ENCODE data around the gene PTPRO. TPM values are rescaled to one million over a fixed set of nuclear protein-coding genes. Genes with fewer than 3 reads are reported as not detected.

PTPRO gene
- total RNA-seq, 4 donors from 2014 or later, result 1.2 to 4.1 (median 2.1) TPM

DNA sequence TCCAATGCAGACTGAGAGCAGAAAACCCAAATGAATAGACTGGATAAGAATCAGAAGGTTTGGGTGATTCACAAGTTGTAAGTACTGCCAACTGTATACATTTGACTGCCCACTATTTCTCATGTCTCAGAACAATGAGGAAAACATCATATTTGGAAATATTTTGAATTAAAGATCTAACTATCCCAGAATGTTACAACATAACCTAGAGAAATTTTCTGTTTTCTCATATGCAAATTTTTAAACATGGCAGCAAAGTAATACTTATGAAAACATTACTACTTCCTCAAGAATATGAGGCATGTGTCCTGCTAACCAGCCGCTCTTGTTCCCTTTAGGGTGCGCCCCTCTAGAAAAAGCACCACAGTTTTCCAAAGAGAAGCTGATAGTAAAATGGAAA lies 179.9 kb downstream of the PTPRO start:
- Histone ChIP-seq H3K9me3 (no peaks in the 10 kb centered on the region), H3K4me1 (no peaks in the 10 kb centered on the region), H3K27ac (no peak overlapping the region), H3K36me3 (no peaks in the 10 kb centered on the region), H3K27me3 (no peaks in the 10 kb centered on the region), H3K4me3 (no peak overlapping the region)
- no peak for TF ChIP-seq POLR2A (IDR thresholded peaks at IDR 0.05)
- TF ChIP-seq, protein P1, sequence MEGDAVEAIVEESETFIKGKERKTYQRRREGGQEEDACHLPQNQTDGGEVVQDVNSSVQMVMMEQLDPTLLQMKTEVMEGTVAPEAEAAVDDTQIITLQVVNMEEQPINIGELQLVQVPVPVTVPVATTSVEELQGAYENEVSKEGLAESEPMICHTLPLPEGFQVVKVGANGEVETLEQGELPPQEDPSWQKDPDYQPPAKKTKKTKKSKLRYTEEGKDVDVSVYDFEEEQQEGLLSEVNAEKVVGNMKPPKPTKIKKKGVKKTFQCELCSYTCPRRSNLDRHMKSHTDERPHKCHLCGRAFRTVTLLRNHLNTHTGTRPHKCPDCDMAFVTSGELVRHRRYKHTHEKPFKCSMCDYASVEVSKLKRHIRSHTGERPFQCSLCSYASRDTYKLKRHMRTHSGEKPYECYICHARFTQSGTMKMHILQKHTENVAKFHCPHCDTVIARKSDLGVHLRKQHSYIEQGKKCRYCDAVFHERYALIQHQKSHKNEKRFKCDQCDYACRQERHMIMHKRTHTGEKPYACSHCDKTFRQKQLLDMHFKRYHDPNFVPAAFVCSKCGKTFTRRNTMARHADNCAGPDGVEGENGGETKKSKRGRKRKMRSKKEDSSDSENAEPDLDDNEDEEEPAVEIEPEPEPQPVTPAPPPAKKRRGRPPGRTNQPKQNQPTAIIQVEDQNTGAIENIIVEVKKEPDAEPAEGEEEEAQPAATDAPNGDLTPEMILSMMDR (IDR thresholded peaks at IDR 0.05), result no peak
- no peak for DNase-seq

DNA sequence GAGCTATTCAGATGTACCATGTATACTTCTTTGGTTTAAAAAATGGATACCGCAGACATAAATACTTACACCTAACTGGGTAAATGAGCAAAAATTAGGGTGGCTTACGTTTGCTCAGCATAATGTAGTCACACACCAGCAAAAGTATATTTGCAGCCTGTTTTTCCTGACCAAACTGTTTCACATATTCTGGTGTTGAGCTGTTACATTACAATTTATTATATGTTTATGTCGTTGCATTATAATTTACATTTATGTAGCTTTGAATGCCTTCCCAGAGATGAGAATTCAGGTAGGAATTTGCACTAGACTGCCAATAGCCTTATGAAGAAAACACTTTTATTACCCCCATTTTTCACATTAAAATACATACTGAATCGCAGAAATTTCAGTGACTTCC lies 183.3 kb downstream of the PTPRO start:
- no peak overlapping the region for H3K27ac ChIP-seq
- no peak for TF ChIP-seq POLR2A (IDR thresholded peaks at IDR 0.05)
- TF ChIP-seq, protein P1 (IDR thresholded peaks at IDR 0.05), result no peak

DNA sequence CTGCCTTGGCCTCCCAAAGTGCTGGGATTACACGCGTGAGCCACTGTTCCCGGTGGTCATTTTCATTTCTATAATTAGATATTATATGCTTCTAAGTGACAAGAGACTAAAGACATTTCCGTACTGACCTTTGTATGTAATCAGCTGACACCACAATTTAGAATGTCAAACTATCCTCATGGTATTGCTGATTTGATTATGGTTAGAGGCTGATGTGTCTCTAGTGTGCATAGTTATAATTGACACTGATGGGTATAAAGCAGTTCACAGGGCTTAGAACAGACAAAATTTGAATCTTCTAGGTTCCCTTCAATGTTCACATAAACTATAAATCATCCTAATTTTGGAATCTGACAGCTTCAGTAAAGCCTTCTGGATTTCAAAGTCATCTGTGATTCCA lies 192.7 kb downstream of the PTPRO start:
- no peaks in the 10 kb centered on the region for H3K4me1 ChIP-seq
- no peak for TF ChIP-seq POLR2A (IDR thresholded peaks at IDR 0.05)
- TF ChIP-seq, protein P1 (IDR thresholded peaks at IDR 0.05), result no peak
- H3K27ac ChIP-seq, result no peak overlapping the region
- no peaks in the 10 kb centered on the region for H3K27me3 ChIP-seq
- H3K4me3 ChIP-seq, result no peak overlapping the region
- no peak for DNase-seq
- no peaks in the 10 kb centered on the region for H3K9me3 ChIP-seq
- H3K36me3 ChIP-seq, result no peaks in the 10 kb centered on the region

More for the DNA sequence above, 183.3 kb downstream of the PTPRO start:
- no peaks in the 10 kb centered on the region for H3K9me3 ChIP-seq
- no peak for DNase-seq
- no peaks in the 10 kb centered on the region for H3K4me1 ChIP-seq
- H3K36me3 ChIP-seq, result no peaks in the 10 kb centered on the region
- no peak overlapping the region for H3K4me3 ChIP-seq
- no peaks in the 10 kb centered on the region for H3K27me3 ChIP-seq

DNA sequence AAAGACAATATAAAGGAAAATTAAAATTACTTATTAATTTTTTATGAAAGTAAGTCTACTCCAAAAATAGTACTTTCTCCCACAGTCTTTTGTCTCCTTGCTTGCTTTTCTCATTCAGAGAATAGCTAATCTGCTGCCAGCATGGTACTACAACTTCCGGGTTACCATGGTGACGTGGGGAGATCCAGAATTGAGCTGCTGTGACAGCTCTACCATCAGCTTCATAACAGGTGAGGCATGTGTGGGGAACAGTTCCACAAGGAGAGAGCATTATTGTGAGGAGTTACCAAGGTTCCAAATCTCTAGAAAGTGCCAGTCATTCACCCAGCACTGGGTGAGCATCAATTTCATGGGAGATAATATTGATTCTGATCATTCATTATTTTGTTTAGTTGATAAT lies 197.8 kb downstream of the PTPRO start:
- TF ChIP-seq, protein P1 (IDR thresholded peaks at IDR 0.05), result no peak
- H3K9me3 ChIP-seq, result no peaks in the 10 kb centered on the region
- no peaks in the 10 kb centered on the region for H3K36me3 ChIP-seq
- no peaks in the 10 kb centered on the region for H3K4me1 ChIP-seq
- no peaks in the 10 kb centered on the region for H3K27me3 ChIP-seq
- H3K4me3 ChIP-seq, result no peak overlapping the region
- no peak for DNase-seq
- no peak overlapping the region for H3K27ac ChIP-seq

DNA sequence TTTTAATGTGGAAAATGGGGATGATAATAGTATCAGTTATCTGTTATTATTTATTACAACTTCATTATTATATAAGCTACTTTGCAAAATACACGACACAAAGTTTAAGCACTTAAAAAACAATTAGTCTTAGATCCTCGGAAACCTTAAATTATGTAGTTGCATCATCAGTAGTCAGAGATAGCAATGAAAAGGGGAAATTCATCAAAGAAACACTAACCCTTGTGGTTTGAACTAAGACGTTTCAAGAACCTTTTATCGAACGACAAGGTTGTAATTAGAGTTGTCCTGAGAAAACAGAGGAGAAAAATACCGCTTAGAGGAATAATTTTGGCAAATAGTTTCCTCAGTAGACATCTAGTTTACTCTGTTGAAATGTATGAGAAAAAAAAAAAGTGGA lies 198.5 kb downstream of the PTPRO start:
- Histone ChIP-seq H3K36me3 (no peaks in the 10 kb centered on the region), H3K27me3 (no peaks in the 10 kb centered on the region)
- no peak for DNase-seq

More for the DNA sequence above, 198.5 kb downstream of the PTPRO start:
- Histone ChIP-seq H3K4me3 (no peak overlapping the region), H3K4me1 (no peaks in the 10 kb centered on the region), H3K9me3 (no peaks in the 10 kb centered on the region), H3K27ac (no peak overlapping the region)
- TF ChIP-seq, protein P1 (IDR thresholded peaks at IDR 0.05), result no peak
- TF ChIP-seq POLR2A (IDR thresholded peaks at IDR 0.05), result no peak

Measured in Peyer's patch (tissue), 4 donors.